ENCODE data around the gene RNLS.

GRCh38 chr10:88505265-88505664, 77.9 kb downstream of the RNLS start:
- TF ChIP-seq, protein P1, sequence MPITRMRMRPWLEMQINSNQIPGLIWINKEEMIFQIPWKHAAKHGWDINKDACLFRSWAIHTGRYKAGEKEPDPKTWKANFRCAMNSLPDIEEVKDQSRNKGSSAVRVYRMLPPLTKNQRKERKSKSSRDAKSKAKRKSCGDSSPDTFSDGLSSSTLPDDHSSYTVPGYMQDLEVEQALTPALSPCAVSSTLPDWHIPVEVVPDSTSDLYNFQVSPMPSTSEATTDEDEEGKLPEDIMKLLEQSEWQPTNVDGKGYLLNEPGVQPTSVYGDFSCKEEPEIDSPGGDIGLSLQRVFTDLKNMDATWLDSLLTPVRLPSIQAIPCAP (CRISPR knock-in tag; IDR thresholded peaks at IDR 0.05) = no peak
- TF ChIP-seq, protein P2, sequence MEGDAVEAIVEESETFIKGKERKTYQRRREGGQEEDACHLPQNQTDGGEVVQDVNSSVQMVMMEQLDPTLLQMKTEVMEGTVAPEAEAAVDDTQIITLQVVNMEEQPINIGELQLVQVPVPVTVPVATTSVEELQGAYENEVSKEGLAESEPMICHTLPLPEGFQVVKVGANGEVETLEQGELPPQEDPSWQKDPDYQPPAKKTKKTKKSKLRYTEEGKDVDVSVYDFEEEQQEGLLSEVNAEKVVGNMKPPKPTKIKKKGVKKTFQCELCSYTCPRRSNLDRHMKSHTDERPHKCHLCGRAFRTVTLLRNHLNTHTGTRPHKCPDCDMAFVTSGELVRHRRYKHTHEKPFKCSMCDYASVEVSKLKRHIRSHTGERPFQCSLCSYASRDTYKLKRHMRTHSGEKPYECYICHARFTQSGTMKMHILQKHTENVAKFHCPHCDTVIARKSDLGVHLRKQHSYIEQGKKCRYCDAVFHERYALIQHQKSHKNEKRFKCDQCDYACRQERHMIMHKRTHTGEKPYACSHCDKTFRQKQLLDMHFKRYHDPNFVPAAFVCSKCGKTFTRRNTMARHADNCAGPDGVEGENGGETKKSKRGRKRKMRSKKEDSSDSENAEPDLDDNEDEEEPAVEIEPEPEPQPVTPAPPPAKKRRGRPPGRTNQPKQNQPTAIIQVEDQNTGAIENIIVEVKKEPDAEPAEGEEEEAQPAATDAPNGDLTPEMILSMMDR (IDR thresholded peaks at IDR 0.05) = no peak
- TF ChIP-seq JUN (CRISPR knock-in tag; IDR thresholded peaks at IDR 0.05) (no peak), ELF4 (CRISPR knock-in tag; IDR thresholded peaks at IDR 0.05; ENCODE audit: low read depth) (no peak), USF2 (CRISPR knock-in tag; IDR thresholded peaks at IDR 0.05) (no peak), HMGA2 (CRISPR knock-in tag; IDR thresholded peaks at IDR 0.05) (no peak), PRRX2 (CRISPR knock-in tag; IDR thresholded peaks at IDR 0.05) (no peak), ATF2 (CRISPR knock-in tag; IDR thresholded peaks at IDR 0.05; ENCODE audit: borderline replicate concordance, low read depth) (no peak), NFYB (CRISPR knock-in tag; conservative IDR thresholded peaks at IDR 0.05; ENCODE audit: low read depth) (no peak)
- TF ChIP-seq, protein P3, sequence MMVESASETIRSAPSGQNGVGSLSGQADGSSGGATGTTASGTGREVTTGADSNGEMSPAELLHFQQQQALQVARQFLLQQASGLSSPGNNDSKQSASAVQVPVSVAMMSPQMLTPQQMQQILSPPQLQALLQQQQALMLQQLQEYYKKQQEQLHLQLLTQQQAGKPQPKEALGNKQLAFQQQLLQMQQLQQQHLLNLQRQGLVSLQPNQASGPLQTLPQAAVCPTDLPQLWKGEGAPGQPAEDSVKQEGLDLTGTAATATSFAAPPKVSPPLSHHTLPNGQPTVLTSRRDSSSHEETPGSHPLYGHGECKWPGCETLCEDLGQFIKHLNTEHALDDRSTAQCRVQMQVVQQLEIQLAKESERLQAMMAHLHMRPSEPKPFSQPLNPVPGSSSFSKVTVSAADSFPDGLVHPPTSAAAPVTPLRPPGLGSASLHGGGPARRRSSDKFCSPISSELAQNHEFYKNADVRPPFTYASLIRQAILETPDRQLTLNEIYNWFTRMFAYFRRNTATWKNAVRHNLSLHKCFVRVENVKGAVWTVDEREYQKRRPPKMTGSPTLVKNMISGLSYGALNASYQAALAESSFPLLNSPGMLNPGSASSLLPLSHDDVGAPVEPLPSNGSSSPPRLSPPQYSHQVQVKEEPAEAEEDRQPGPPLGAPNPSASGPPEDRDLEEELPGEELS (CRISPR knock-in tag; IDR thresholded peaks at IDR 0.05) = no peak
- TF ChIP-seq, protein P4, sequence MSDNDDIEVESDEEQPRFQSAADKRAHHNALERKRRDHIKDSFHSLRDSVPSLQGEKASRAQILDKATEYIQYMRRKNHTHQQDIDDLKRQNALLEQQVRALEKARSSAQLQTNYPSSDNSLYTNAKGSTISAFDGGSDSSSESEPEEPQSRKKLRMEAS (CRISPR knock-in tag; IDR thresholded peaks at IDR 0.05) = no peak
- TF ChIP-seq, protein P5, sequence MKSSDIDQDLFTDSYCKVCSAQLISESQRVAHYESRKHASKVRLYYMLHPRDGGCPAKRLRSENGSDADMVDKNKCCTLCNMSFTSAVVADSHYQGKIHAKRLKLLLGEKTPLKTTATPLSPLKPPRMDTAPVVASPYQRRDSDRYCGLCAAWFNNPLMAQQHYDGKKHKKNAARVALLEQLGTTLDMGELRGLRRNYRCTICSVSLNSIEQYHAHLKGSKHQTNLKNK (CRISPR knock-in tag; IDR thresholded peaks at IDR 0.05) = no peak

Data from WTC11 (cell line).